GM12878 (cell line): ENCODE data around the gene FGB. TPM values are rescaled to one million over a fixed set of nuclear protein-coding genes. Genes with fewer than 3 reads are reported as not detected.

ENCODE experiments used
- ATAC-seq: fragments of 200-7000 bp; cut with Tn5 transposase; 3 replicates; pipeline ENCODE4 v1.9.1; 2020; ENCODE audit warnings: mild to moderate bottlenecking, moderate library complexity
- BruUV-seq: library from RNA; stranded (reverse); fragments of 400-500 nt; replicated peaks from 2 replicates; lab custom pipeline; 2021; lab: Mats Ljungman, UMichigan
- CTCF ChIA-PET: fragments of 300-600 bp; sonication (Branson Sonifier 250); formaldehyde crosslinking; extraction: SDS; loops from one replicate; lab custom pipeline; 2021; ENCODE audit warnings: inconsistent platforms; lab: Yijun Ruan, JAX
- POLR2A ChIA-PET: fragments of 350-600 bp; formaldehyde crosslinking; extraction: SDS; loops from one replicate; lab custom pipeline; 2021; ENCODE audit warnings: inconsistent platforms; lab: Charles Lee
- RAD21 ChIA-PET: fragments of 300-600 bp; sonication (Branson Sonifier 250); formaldehyde crosslinking; loops from one replicate; lab custom pipeline; 2023; ENCODE audit warnings: antibody characterized with exemption; ENCODE audit not compliant: unreplicated experiment; lab: Charles Lee
- SMC1A ChIA-PET: fragments of 300-600 bp; sonication (Branson Sonifier 250); formaldehyde crosslinking; loops from one replicate; lab custom pipeline; 2023; ENCODE audit not compliant: unreplicated experiment, uncharacterized antibody; lab: Charles Lee
- DNase-seq: peaks from one replicate; pipeline ENCODE4 v3.0.0-alpha.2; 2011; ENCODE audit warnings: low read depth, low spot score
- FAIRE-seq: peaks from 3 replicates; lab custom pipeline; 2011; peaks lifted over from hg19 to GRCh38; lab: Jason Lieb, UNC
- H2AFZ ChIP-seq: 2 replicates; pipeline ENCODE4 v1.6.0; 2011; ENCODE audit warnings: low read depth, low read length, control low read depth; ENCODE audit not compliant: control insufficient read depth
- H3K27ac ChIP-seq: 2 replicates; pipeline ENCODE4 v1.5.1; 2011; ENCODE audit warnings: control low read depth; ENCODE audit not compliant: control insufficient read depth, insufficient read depth
- H3K27me3 ChIP-seq, 2 experiments: replicated peaks in 1 of 2; 2 replicates each; pipeline versions ENCODE4 v1.6.0 to v1.6.1; 2011; ENCODE audit warnings: low read length in 1 of 2; ENCODE audit not compliant: control insufficient read depth in 2 of 2, insufficient read depth in 2 of 2
- H3K36me3 ChIP-seq, 2 experiments: 2 replicates each; pipeline ENCODE4 v1.5.1; 2011; ENCODE audit warnings: low read length in 1 of 2; ENCODE audit not compliant: control insufficient read depth in 2 of 2, insufficient read depth in 2 of 2
- H3K4me1 ChIP-seq: 2 replicates; pipeline ENCODE4 v1.6.1; 2011; ENCODE audit warnings: mild to moderate bottlenecking, low read length, moderate library complexity, mixed read lengths; ENCODE audit not compliant: control insufficient read depth, insufficient read depth
- H3K4me2 ChIP-seq: 2 replicates; pipeline ENCODE4 v1.6.0; 2011; ENCODE audit warnings: control low read depth; ENCODE audit not compliant: control insufficient read depth, insufficient read depth
- H3K4me3 ChIP-seq: fragments of 200-600 bp; sonication (generic); 2 replicates; pipeline ENCODE4 v1.5.1; 2016
- H3K79me2 ChIP-seq: 2 replicates; pipeline ENCODE4 v1.6.0; 2011; ENCODE audit warnings: low read length; ENCODE audit not compliant: control insufficient read depth, insufficient read depth
- H3K9ac ChIP-seq: 2 replicates; pipeline ENCODE4 v1.8.0; 2011; ENCODE audit warnings: low read length, control low read depth, mixed read lengths; ENCODE audit not compliant: control insufficient read depth, insufficient read depth
- H3K9me3 ChIP-seq: replicated peaks from 3 replicates; pipeline ENCODE4 v1.5.1; 2011; ENCODE audit warnings: mild to moderate bottlenecking, low read length; ENCODE audit not compliant: control insufficient read depth, insufficient read depth
- H4K20me1 ChIP-seq: 2 replicates; pipeline ENCODE4 v1.6.0; 2011; ENCODE audit not compliant: control insufficient read depth, insufficient read depth
- BCL11A ChIP-seq: IDR thresholded peaks from 2 replicates; pipeline ENCODE4 v1.6.1; 2011; ENCODE audit warnings: low read depth, low read length
- CEBPB ChIP-seq, 2 experiments: fragments of 150-350 bp in 1 of 2; IDR thresholded peaks; 2 replicates each; pipeline ENCODE4 v1.6.1; 2012 to 2014; ENCODE audit warnings: low read depth in 2 of 2, low read length in 2 of 2, borderline replicate concordance in 1 of 2, inconsistent platforms in 1 of 2
- CUX1 ChIP-seq: IDR thresholded peaks from 2 replicates; pipeline ENCODE4 v1.6.1; 2012; ENCODE audit warnings: improper control_type of control experiment, low read depth, low read length; ENCODE audit not compliant: insufficient replicate concordance
- E4F1 ChIP-seq: fragments of 450-650 bp; IDR thresholded peaks from 2 replicates; pipeline ENCODE4 v1.6.1; 2018; ENCODE audit warnings: borderline replicate concordance, mild to moderate bottlenecking; ENCODE audit not compliant: partially characterized antibody
- EP300 ChIP-seq, 2 experiments: fragments of 150-350 bp in 1 of 2; IDR thresholded peaks; 2 replicates each; pipeline ENCODE4 v1.6.1; 2011 to 2012; ENCODE audit warnings: low read depth in 2 of 2, low read length in 2 of 2, borderline replicate concordance in 1 of 2, improper control_type of control experiment in 1 of 2, inconsistent platforms in 1 of 2; ENCODE audit not compliant: control insufficient read depth in 1 of 2
- JUND ChIP-seq: IDR thresholded peaks from 2 replicates; pipeline ENCODE4 v1.6.1; 2012; ENCODE audit warnings: low read depth, mild to moderate bottlenecking, low read length, improper control_type of control experiment, moderate library complexity
- SIN3A ChIP-seq: IDR thresholded peaks from 2 replicates; pipeline ENCODE4 v1.6.1; 2012; ENCODE audit warnings: low read depth, low read length, improper control_type of control experiment
- YBX1 ChIP-seq: fragments of 450-650 bp; IDR thresholded peaks from 2 replicates; pipeline ENCODE4 v1.6.1; 2016; ENCODE audit warnings: antibody characterized with exemption
- WGBS: methylation state at CpG from one replicate; pipeline ENCODE4 v1.1.6; 2016; ENCODE audit warnings: low lambda C conversion rate; ENCODE audit not compliant: insufficient replicate concordance, insufficient coverage; ENCODE audit errors: missing lambda C conversion rate; 5-methylcytosine and 5-hydroxymethylcytosine counted together
- in situ Hi-C: fragments of 300-500 bp; cut with MboI; formaldehyde crosslinking; loops from 9 replicates; pipeline ENCODE4 v1.14.3; 2018; ENCODE audit warnings: mixed read lengths
- intact Hi-C: fragments of 100-400 bp; cut with micrococcal nuclease; formaldehyde crosslinking; loops from one replicate; pipeline ENCODE4 v1.14.2; 2022; ENCODE audit not compliant: unreplicated experiment
- polyA plus RNA-seq, 11 experiments: library from polyadenylated mRNA; depleted of rRNA in 4 of 11; unstranded in 6 of 11; stranded (reverse) in 5 of 11; fragments of >200 nt; fragmentation: Nextera tagmentation in 4 of 11; fragmentation: Illumina TruSeq in 1 of 11; extraction: Ambion mirVana in 4 of 11; extraction: Trizol in 1 of 11; gene quantifications; 1 replicate in 1 of 11; 2 replicates in 10 of 11; pipeline versions ENCODE4 v1.2.1 to v1.2.3, GENCODE V29; 2011 to 2016; ENCODE audit warnings: inconsistent platforms in 2 of 11, missing spikeins in 2 of 11, low read depth in 1 of 11
- total RNA-seq, 4 experiments: library from RNA; depleted of rRNA in 3 of 4; stranded (reverse); fragments of >200 nt in 3 of 4; fragmentation: Illumina TruSeq in 1 of 4; extraction: Trizol in 1 of 4; gene quantifications; 2 replicates each; pipeline versions ENCODE4 v1.2.1 to v1.2.3, GENCODE V29; 2013 to 2021

The FGB gene
- total and polyA plus RNA-seq, 10 of the 15 experiments (the other 5 are each of a cell fraction or from before 2014, with no cell fraction given), result 0.04 to 2.7 TPM; not detected in 8

DNA sequence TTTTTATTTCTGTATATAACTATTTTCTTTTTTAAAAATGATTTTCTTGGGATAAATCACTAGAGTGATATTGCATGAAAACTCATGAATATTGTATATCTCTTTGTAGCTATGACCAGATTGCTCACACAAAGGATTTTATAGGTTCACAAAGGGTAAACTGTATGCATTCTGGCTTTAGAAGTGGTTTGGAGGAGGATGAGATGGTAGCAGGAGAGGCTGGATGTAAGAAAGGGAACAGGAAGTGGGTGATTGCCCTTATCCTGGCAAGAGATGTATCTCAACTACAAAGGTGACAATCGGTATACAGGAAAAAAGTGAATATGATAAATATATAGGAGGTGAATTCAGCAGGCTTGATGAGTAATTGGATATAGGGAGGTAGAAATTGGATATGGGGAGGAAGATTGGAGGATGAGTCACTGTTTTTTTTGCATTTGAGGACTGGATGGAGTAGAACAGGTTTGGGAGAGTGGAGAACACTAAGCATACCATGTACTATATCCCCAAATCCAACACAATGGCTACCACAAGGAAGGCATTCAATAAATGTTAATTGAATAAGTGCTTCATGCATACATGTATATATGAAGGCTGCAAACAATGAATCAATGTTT is 39.7 kb downstream of the FGB start:
- Histone ChIP-seq H3K4me1 (no peaks in the 10 kb centered on the region), H3K4me3 (no peak overlapping the region), H3K36me3 (no peaks in the 10 kb centered on the region), H3K27me3 (no peaks in the 10 kb centered on the region), H3K79me2 (no peaks in the 10 kb centered on the region), H2AFZ (no peak overlapping the region), H3K9me3 (no peaks in the 10 kb centered on the region), H4K20me1 (no peaks in the 10 kb centered on the region), H3K9ac (no peak overlapping the region), H3K27ac (no peak overlapping the region), H3K4me2 (no peak overlapping the region)
- FAIRE-seq (no peak), ATAC-seq (no peak), DNase-seq (no peak)
- TF ChIP-seq YBX1 (no peak), SIN3A (no peak), JUND (no peak), CEBPB (IDR thresholded peaks at IDR 0.05; ENCODE audit: borderline replicate concordance in 1 of 2, low read depth in 2 of 2, low read length in 2 of 2) (no peak), BCL11A (no peak), E4F1 (no peak), CUX1 (no peak), EP300 (IDR thresholded peaks at IDR 0.05; ENCODE audit: borderline replicate concordance in 1 of 2, control insufficient read depth in 1 of 2, low read depth in 2 of 2, low read length in 2 of 2) (no peak)
- CTCF ChIA-PET, result interaction anchor here (0.5 to 2.7 kb wide), 5 partner anchors 11 to 239 kb away, joined by 3 to 10 read pairs (median 5); no protein-coding TSS in a partner anchor
- POLR2A ChIA-PET, result no interaction called here
- BruUV-seq, result no TSS peak
- in situ Hi-C loops, result no loop called here
- 62% methylated on average over 1 of the region's 1 CpG for WGBS
- RAD21 ChIA-PET, result no interaction called here
- intact Hi-C loops, result no loop called here
- SMC1A ChIA-PET, result interaction anchor here (1.3 to 1.6 kb wide), 2 partner anchors 16 kb away, joined by 5 to 7 read pairs; no protein-coding TSS in a partner anchor
